HCT116 (cell line): Measurements from ENCODE around the gene NET1. TPM values are rescaled to one million over a fixed set of nuclear protein-coding genes. Genes with fewer than 3 reads are reported as not detected.
A peak's percentile ranks its signal among the peaks of the same experiment; 100 is the strongest.

Source experiments
- ATAC-seq: fragments of 200-7000 bp; cut with Tn5 transposase; 2 replicates; pipeline ENCODE4 v1.9.1; 2020; ENCODE audit warnings: mild to moderate bottlenecking, moderate library complexity
- BruUV-seq: library from RNA; stranded (reverse); fragments of 400-500 nt; replicated peaks from 2 replicates; lab custom pipeline; 2021; lab: Mats Ljungman, UMichigan
- CTCF ChIA-PET: fragments of 300-600 bp; sonication (Branson Sonifier 250); formaldehyde crosslinking; loops from one replicate; lab custom pipeline; 2021; ENCODE audit warnings: antibody characterized with exemption; lab: Charles Lee
- POLR2A ChIA-PET: fragments of 300-600, 350-600 bp; sonication (Branson Sonifier 250); formaldehyde crosslinking; loops from one replicate; lab custom pipeline; 2021; ENCODE audit warnings: antibody characterized with exemption; lab: Charles Lee
- RAD21 ChIA-PET, 2 experiments: fragments of 300-600 bp; sonication (Branson Sonifier 250); formaldehyde crosslinking; loops; one replicate each; lab custom pipeline; 2023; ENCODE audit warnings: low total read pairs in 2 of 2; ENCODE audit not compliant: uncharacterized antibody in 2 of 2, unreplicated experiment in 2 of 2, low non-redundant PET in 1 of 2; lab: Charles Lee
- DNase-seq: peaks from one replicate; pipeline ENCODE4 v3.0.0-alpha.2; 2010; ENCODE audit warnings: low read depth, low spot score
- H2AFZ ChIP-seq: fragments of 200-600 bp; shearing (Covaris generic), sonication (generic); 2 replicates; pipeline ENCODE4 v1.6.1; 2017; ENCODE audit warnings: low read depth, mixed run types, mixed read lengths, antibody characterized with exemption, low read length; ENCODE audit not compliant: poor library complexity, severe bottlenecking
- H3K27ac ChIP-seq: 2 replicates; pipeline ENCODE4 v1.5.1; 2012; ENCODE audit warnings: low read depth, low read length
- H3K27me3 ChIP-seq: fragments of 200-600 bp; sonication (generic); 2 replicates; pipeline ENCODE4 v1.6.1; 2016; ENCODE audit warnings: mixed run types, low read length, mixed read lengths; ENCODE audit not compliant: insufficient read depth
- H3K36me3 ChIP-seq, 2 experiments: fragments of 200-500 bp in 1 of 2; fragments of 200-600 bp in 1 of 2; sonication (Bioruptor generic) in 1 of 2; sonication (generic) in 1 of 2; 2 replicates each; pipeline versions ENCODE4 v1.5.1 to v1.6.1; 2014 to 2016; ENCODE audit warnings: low read length in 2 of 2, inconsistent platforms in 1 of 2, mixed read lengths in 1 of 2, mixed run types in 1 of 2; ENCODE audit not compliant: insufficient read depth in 2 of 2, control insufficient read depth in 1 of 2
- H3K4me1 ChIP-seq, 2 experiments: fragments of 200-600 bp in 1 of 2; sonication (generic) in 1 of 2; 2 replicates each; pipeline versions ENCODE4 v1.5.1 to v1.6.1; 2012 to 2017; ENCODE audit warnings: low read length in 2 of 2, inconsistent platforms in 1 of 2, mild to moderate bottlenecking in 1 of 2, mixed read lengths in 1 of 2, mixed run types in 1 of 2, moderate library complexity in 1 of 2; ENCODE audit not compliant: insufficient read depth in 2 of 2, control insufficient read depth in 1 of 2
- H3K4me2 ChIP-seq: fragments of 200-600 bp; sonication (generic); 2 replicates; pipeline ENCODE4 v1.6.1; 2017; ENCODE audit warnings: mixed run types, low read length, mixed read lengths
- H3K4me3 ChIP-seq, 2 experiments: fragments of 200-600 bp in 1 of 2; sonication (generic) in 1 of 2; replicated peaks in 1 of 2; 2 replicates each; pipeline ENCODE4 v1.5.1; 2011 to 2016; ENCODE audit warnings: low read length in 2 of 2, control low read depth in 1 of 2, low read depth in 1 of 2, mild to moderate bottlenecking in 1 of 2, mixed read lengths in 1 of 2, mixed run types in 1 of 2
- H3K79me2 ChIP-seq: fragments of 200-600 bp; sonication (generic); 2 replicates; pipeline ENCODE4 v1.6.1; 2017; ENCODE audit warnings: mild to moderate bottlenecking, mixed run types, low read length, moderate library complexity, mixed read lengths; ENCODE audit not compliant: insufficient read depth
- H3K9ac ChIP-seq: fragments of 200-600 bp; sonication (generic); 2 replicates; pipeline ENCODE4 v1.6.1; 2016; ENCODE audit warnings: low read length, mixed read lengths
- H3K9me2 ChIP-seq: fragments of 200-600 bp; sonication (generic), shearing (Covaris generic); 2 replicates; pipeline ENCODE4 v1.6.1; 2017; ENCODE audit warnings: mixed run types, mild to moderate bottlenecking, moderate library complexity; ENCODE audit not compliant: insufficient read depth
- H3K9me3 ChIP-seq, 2 experiments: fragments of 200-500 bp in 1 of 2; fragments of 200-600 bp in 1 of 2; sonication (Bioruptor generic) in 1 of 2; sonication (generic) in 1 of 2; 2 replicates each; pipeline ENCODE4 v1.6.1; 2014 to 2017; ENCODE audit warnings: low read length in 2 of 2, mixed read lengths in 2 of 2, inconsistent platforms in 1 of 2, low read depth in 1 of 2, mild to moderate bottlenecking in 1 of 2, mixed run types in 1 of 2, moderate library complexity in 1 of 2; ENCODE audit not compliant: control insufficient read depth in 1 of 2, insufficient read depth in 1 of 2
- H4K20me1 ChIP-seq: fragments of 200-600 bp; sonication (generic), shearing (Covaris generic); 2 replicates; pipeline ENCODE4 v1.6.1; 2017; ENCODE audit warnings: mixed run types, mild to moderate bottlenecking, moderate library complexity; ENCODE audit not compliant: insufficient read depth
- ATF3 ChIP-seq: IDR thresholded peaks from 2 replicates; pipeline ENCODE4 v1.6.1; 2012
- CBX3 ChIP-seq: IDR thresholded peaks from 2 replicates; pipeline ENCODE4 v1.6.1; 2012; ENCODE audit warnings: low read depth
- CEBPB ChIP-seq: IDR thresholded peaks from 2 replicates; pipeline ENCODE4 v1.6.1; 2012; ENCODE audit warnings: low read depth
- EZH2phosphoT487 ChIP-seq: fragments of 200-600 bp; IDR thresholded peaks from 2 replicates; pipeline ENCODE4 v1.6.1; 2018; ENCODE audit warnings: antibody characterized with exemption, borderline replicate concordance
- RAD21 ChIP-seq: IDR thresholded peaks from 2 replicates; pipeline ENCODE4 v1.6.1; 2012; ENCODE audit warnings: low read depth, mild to moderate bottlenecking
- SIN3A ChIP-seq: IDR thresholded peaks from 2 replicates; pipeline ENCODE4 v1.6.1; 2012; ENCODE audit warnings: low read depth
- SP1 ChIP-seq: IDR thresholded peaks from 2 replicates; pipeline ENCODE4 v1.6.1; 2012; ENCODE audit warnings: low read depth
- intact Hi-C: fragments of 100-400 bp; cut with micrococcal nuclease; formaldehyde crosslinking; loops from 2 replicates; pipeline ENCODE4 v1.10.0; 2022
- total RNA-seq: library from RNA; stranded (reverse); gene quantifications from one replicate; pipeline ENCODE4 v1.2.1, GENCODE V29; 2021; ENCODE audit not compliant: unreplicated experiment
- TF ChIP-seq, protein P1 (sequence below), 3 experiments: fragments of 200-600 bp in 1 of 3; sonication (generic) in 1 of 3; IDR thresholded peaks in 2 of 3; conservative IDR thresholded peaks in 1 of 3; 2 replicates each; pipeline ENCODE4 v1.5.1; 2012 to 2017; ENCODE audit warnings: low read depth in 2 of 3, low read length in 2 of 3, antibody characterized with exemption in 1 of 3, borderline replicate concordance in 1 of 3, control low read depth in 1 of 3, mild to moderate bottlenecking in 1 of 3, mixed read lengths in 1 of 3, mixed run types in 1 of 3, moderate library complexity in 1 of 3; ENCODE audit not compliant: insufficient read depth in 1 of 3
- TF ChIP-seq, protein P2 (sequence below): IDR thresholded peaks from 2 replicates; pipeline ENCODE4 v1.6.1; 2012; ENCODE audit warnings: low read depth

Gene NET1
- total RNA-seq, 1 experiment from 2014 or later = 51.2 TPM

DNA sequence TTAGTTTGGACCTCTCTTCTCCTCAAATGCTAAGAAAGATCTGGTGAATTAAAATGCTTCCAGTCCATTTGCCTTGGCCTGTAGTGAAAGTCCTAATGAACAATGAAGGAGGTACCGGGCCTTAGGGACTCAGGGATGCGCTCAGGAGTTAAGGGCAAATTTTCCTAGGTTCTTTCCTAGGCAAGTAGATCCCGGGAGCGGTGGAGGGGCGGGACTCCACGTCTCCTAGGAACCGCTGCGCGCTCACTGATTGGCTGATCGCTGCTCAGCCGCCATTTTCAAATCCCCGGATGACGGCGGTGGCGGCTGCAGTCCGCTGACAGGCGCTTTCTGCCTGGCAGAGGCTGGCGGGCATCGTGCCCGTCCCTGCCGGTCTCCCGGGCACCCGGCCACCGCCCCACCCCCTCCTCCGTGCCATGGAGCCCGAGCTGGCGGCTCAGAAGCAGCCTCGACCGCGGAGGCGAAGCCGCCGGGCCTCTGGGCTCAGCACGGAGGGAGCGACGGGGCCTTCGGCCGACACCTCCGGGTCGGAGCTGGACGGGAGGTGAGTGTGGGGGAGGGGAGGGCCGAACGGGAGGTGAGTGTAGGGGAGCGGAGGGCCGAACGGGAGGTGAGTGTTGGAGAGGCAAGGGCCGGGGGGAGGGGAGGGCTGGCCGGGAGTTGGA is at the start of gene NET1 (continued):
- peak; percentile 96 for TF ChIP-seq SIN3A
- no peak for TF ChIP-seq CEBPB

- Histone ChIP-seq H3K9me2 (no peaks in the 10 kb centered on the region), H3K4me1 (no peaks in the 10 kb centered on the region), H2AFZ (no peak overlapping the region), H3K4me2 (no peak overlapping the region), H3K4me3 (no peak overlapping the region), H3K9ac (no peak overlapping the region), H4K20me1 (no peaks in the 10 kb centered on the region), H3K9me3 (no peaks in the 10 kb centered on the region), H3K36me3 (no peaks in the 10 kb centered on the region), H3K27me3 (peaks cover 57% of the 10 kb centered on the region), H3K79me2 (no peaks in the 10 kb centered on the region), H3K27ac (no peak overlapping the region)
- RAD21 ChIA-PET = no interaction called here
- intact Hi-C loops = no loop called here
- DNase-seq (no peak), ATAC-seq (no peak)
- no peak for TF ChIP-seq CBX3
- TF ChIP-seq ATF3 = no peak
- TF ChIP-seq EZH2phosphoT487 = no peak
- no peak for TF ChIP-seq RAD21
- TF ChIP-seq CEBPB = no peak
- TF ChIP-seq SP1 = no peak
- BruUV-seq = no TSS peak
- CTCF ChIA-PET = no interaction called here
- POLR2A ChIA-PET = no interaction called here
These were observed 49.5 kb upstream of the NET1 start for GRCh38 chr10:5362873-5363272.

GRCh38 chr10:5364374-5364773 is 48.0 kb upstream of the NET1 start:
- intact Hi-C loops = no loop called here
- Histone ChIP-seq H3K79me2 (no peaks in the 10 kb centered on the region), H3K36me3 (no peaks in the 10 kb centered on the region), H2AFZ (no peak overlapping the region), H3K4me1 (no peaks in the 10 kb centered on the region), H3K9ac (no peak overlapping the region), H4K20me1 (no peaks in the 10 kb centered on the region), H3K27ac (no peak overlapping the region), H3K27me3 (peaks cover 48% of the 10 kb centered on the region), H3K4me3 (no peak overlapping the region), H3K4me2 (no peak overlapping the region), H3K9me3 (no peaks in the 10 kb centered on the region), H3K9me2 (no peaks in the 10 kb centered on the region)
- BruUV-seq = no TSS peak
- TF ChIP-seq, protein P1, sequence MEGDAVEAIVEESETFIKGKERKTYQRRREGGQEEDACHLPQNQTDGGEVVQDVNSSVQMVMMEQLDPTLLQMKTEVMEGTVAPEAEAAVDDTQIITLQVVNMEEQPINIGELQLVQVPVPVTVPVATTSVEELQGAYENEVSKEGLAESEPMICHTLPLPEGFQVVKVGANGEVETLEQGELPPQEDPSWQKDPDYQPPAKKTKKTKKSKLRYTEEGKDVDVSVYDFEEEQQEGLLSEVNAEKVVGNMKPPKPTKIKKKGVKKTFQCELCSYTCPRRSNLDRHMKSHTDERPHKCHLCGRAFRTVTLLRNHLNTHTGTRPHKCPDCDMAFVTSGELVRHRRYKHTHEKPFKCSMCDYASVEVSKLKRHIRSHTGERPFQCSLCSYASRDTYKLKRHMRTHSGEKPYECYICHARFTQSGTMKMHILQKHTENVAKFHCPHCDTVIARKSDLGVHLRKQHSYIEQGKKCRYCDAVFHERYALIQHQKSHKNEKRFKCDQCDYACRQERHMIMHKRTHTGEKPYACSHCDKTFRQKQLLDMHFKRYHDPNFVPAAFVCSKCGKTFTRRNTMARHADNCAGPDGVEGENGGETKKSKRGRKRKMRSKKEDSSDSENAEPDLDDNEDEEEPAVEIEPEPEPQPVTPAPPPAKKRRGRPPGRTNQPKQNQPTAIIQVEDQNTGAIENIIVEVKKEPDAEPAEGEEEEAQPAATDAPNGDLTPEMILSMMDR (IDR thresholded peaks at IDR 0.05 in 2 of 3, conservative IDR thresholded peaks at IDR 0.05 in 1 of 3; ENCODE audit: borderline replicate concordance in 1 of 3, insufficient read depth in 1 of 3, low read depth in 2 of 3, low read length in 2 of 3) = no peak
- TF ChIP-seq SIN3A = no peak
- TF ChIP-seq, protein P2, sequence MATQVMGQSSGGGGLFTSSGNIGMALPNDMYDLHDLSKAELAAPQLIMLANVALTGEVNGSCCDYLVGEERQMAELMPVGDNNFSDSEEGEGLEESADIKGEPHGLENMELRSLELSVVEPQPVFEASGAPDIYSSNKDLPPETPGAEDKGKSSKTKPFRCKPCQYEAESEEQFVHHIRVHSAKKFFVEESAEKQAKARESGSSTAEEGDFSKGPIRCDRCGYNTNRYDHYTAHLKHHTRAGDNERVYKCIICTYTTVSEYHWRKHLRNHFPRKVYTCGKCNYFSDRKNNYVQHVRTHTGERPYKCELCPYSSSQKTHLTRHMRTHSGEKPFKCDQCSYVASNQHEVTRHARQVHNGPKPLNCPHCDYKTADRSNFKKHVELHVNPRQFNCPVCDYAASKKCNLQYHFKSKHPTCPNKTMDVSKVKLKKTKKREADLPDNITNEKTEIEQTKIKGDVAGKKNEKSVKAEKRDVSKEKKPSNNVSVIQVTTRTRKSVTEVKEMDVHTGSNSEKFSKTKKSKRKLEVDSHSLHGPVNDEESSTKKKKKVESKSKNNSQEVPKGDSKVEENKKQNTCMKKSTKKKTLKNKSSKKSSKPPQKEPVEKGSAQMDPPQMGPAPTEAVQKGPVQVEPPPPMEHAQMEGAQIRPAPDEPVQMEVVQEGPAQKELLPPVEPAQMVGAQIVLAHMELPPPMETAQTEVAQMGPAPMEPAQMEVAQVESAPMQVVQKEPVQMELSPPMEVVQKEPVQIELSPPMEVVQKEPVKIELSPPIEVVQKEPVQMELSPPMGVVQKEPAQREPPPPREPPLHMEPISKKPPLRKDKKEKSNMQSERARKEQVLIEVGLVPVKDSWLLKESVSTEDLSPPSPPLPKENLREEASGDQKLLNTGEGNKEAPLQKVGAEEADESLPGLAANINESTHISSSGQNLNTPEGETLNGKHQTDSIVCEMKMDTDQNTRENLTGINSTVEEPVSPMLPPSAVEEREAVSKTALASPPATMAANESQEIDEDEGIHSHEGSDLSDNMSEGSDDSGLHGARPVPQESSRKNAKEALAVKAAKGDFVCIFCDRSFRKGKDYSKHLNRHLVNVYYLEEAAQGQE = no peak
- ChIA-PET CTCF (no interaction called here), POLR2A (no interaction called here), RAD21 (no interaction called here)
- ATAC-seq = no peak
- DNase-seq = no peak
